Uterus (tissue), 2 donors: Measurements from ENCODE around the gene CDCP2.

Experiments used
- CTCF ChIP-seq, 4 experiments: fragments of 200-600 bp in 2 of 4; fragments of 450-650 bp in 2 of 4; sonication (generic) in 2 of 4; IDR thresholded peaks; one replicate each; pipeline ENCODE4 v1.5.1; 2016 to 2019; ENCODE audit warnings: antibody characterized with exemption in 4 of 4, mild to moderate bottlenecking in 2 of 4, moderate library complexity in 1 of 4
- POLR2A ChIP-seq, 2 donors: fragments of 450-650 bp; IDR thresholded peaks; one replicate each; pipeline ENCODE4 v1.6.1; 2016; ENCODE audit warnings: antibody characterized with exemption in 2 of 2, mild to moderate bottlenecking in 1 of 2, moderate library complexity in 1 of 2

DNA sequence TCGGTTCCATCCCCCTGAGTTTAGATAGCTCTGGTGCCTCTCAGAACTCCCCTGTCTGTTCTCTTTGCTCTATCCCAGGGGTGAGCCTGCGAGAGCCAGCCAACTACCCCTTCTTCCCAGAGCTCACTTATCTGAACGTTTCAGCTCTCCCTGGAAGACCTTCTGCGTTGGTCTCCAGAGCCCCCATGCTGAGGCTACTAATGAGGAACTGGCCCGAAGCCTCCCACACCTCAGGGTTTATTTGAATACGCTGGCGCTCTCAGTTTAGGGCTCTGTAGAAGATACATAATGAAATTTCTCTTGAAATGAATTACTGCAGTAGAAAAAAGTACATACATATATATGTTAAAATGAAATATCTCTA is 55.9 kb downstream of the CDCP2 start:
- no peak for TF ChIP-seq CTCF (IDR thresholded peaks at IDR 0.05)
- TF ChIP-seq POLR2A (IDR thresholded peaks at IDR 0.05), result no peak
